AG04450 (cell line): ENCODE measurements around the gene FAM110D. TPM values are rescaled to one million over a fixed set of nuclear protein-coding genes. Genes with fewer than 3 reads are reported as not detected.

ENCODE experiments used
- CTCF ChIA-PET: fragments of 300-600, 350-600 bp; formaldehyde crosslinking; extraction: SDS; loops from one replicate; lab custom pipeline; 2022; ENCODE audit warnings: antibody characterized with exemption, inconsistent platforms; lab: Charles Lee
- POLR2A ChIA-PET: fragments of 350-600 bp; formaldehyde crosslinking; extraction: SDS; loops from one replicate; lab custom pipeline; 2021; ENCODE audit warnings: antibody characterized with exemption, inconsistent platforms; lab: Yijun Ruan, JAX
- DNase-seq: peaks from one replicate; pipeline ENCODE4 v3.0.0-alpha.2; 2011; ENCODE audit warnings: low read depth, low spot score
- H3K27ac ChIP-seq: one replicate; pipeline ENCODE4 v1.5.1; 2012; ENCODE audit warnings: low read depth, low read length, control low read depth
- H3K27me3 ChIP-seq: one replicate; pipeline ENCODE4 v1.6.0; 2012; ENCODE audit warnings: low read length; ENCODE audit not compliant: control insufficient read depth, insufficient read depth
- H3K4me3 ChIP-seq: 2 replicates; pipeline ENCODE4 v1.5.1; 2011; ENCODE audit warnings: mild to moderate bottlenecking, low read depth, low read length, control low read depth
- H3K9me3 ChIP-seq: 2 replicates; pipeline ENCODE4 v1.5.1; 2012; ENCODE audit warnings: low read length; ENCODE audit not compliant: control insufficient read depth, insufficient read depth
- polyA plus RNA-seq: library from polyadenylated mRNA; depleted of rRNA; stranded (reverse); fragments of >200 nt; gene quantifications from 2 replicates; pipeline ENCODE4 v1.2.3, GENCODE V29; 2011
- TF ChIP-seq, protein P1 (sequence below): IDR thresholded peaks from 2 replicates; pipeline ENCODE4 v1.5.1; 2011; ENCODE audit warnings: low read depth, low read length, control low read depth, inconsistent platforms

The FAM110D gene
- polyA plus RNA-seq, 1 experiment, result not detected

- TF ChIP-seq, protein P1, sequence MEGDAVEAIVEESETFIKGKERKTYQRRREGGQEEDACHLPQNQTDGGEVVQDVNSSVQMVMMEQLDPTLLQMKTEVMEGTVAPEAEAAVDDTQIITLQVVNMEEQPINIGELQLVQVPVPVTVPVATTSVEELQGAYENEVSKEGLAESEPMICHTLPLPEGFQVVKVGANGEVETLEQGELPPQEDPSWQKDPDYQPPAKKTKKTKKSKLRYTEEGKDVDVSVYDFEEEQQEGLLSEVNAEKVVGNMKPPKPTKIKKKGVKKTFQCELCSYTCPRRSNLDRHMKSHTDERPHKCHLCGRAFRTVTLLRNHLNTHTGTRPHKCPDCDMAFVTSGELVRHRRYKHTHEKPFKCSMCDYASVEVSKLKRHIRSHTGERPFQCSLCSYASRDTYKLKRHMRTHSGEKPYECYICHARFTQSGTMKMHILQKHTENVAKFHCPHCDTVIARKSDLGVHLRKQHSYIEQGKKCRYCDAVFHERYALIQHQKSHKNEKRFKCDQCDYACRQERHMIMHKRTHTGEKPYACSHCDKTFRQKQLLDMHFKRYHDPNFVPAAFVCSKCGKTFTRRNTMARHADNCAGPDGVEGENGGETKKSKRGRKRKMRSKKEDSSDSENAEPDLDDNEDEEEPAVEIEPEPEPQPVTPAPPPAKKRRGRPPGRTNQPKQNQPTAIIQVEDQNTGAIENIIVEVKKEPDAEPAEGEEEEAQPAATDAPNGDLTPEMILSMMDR, result no peak
- CTCF ChIA-PET, result interaction anchor here (0.6 to 4.5 kb wide), 8 partner anchors 8 to 291 kb away, joined by 3 to 25 read pairs (median 4); partner anchors contain the start of gene CEP85
- no peaks in the 10 kb centered on the region for H3K9me3 ChIP-seq
- DNase-seq, result no peak
- POLR2A ChIA-PET, result no interaction called here
- H3K27ac ChIP-seq, result no peak overlapping the region
- peaks cover 5% of the 10 kb centered on the region for H3K27me3 ChIP-seq
- H3K4me3 ChIP-seq, result no peak overlapping the region
Observed at GRCh38 chr1:26126321-26127084, 32.4 kb upstream of the FAM110D start.

DNA sequence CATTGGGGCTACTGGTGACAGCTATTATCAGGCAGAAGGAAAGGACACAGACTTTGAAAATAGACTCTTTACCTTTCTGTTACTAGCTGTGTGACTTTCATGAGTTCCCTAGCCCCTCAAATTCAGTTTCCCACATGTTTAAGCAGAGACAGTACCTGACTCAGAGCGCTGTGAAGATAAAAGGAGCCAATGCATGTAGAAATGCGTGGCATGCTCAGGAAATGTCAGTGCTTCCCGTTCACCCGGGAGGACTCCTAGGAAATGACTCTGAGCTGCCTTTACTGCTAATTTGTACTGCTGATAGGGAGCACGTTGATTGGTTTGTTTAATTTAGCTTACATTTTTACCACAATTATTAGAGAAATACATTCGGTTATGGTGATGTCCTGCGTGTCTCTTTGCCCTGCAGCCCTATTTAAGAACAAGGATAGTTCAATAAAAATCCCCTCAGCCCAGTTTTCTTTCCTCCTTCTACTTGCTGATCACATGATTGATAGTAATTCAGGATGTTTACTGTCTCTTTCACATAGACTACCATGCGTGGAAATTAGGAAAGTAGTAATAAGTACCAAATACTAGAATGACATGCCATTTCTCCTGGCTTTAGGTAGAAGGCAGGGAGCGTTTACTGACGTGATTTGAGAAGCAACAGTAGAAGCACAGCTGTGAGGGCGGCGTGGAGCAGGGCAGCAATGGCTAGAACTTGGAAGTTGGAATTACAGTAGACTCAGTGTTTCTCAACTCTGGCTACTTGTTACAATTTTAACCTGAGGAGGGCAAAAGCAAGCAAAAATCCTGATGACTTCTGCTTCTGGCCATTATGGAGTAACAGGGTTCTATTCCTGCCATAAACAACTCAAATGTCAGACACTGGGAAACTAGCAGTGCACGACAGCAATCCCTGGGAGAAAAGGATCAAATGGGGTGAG is 31.4 kb upstream of the FAM110D start:
- no peak overlapping the region for H3K4me3 ChIP-seq
- ChIA-PET CTCF (interaction anchor here (1.0 to 4.5 kb wide), 4 partner anchors 9 to 232 kb away, joined by 3 to 25 read pairs (median 4); no protein-coding TSS in a partner anchor), POLR2A (interaction anchor here (0.5 kb wide), 1 partner anchor 1027 kb away, joined by 7 read pairs; the partner anchor contains the start of gene SLC9A1)
- DNase-seq, result no peak
- TF ChIP-seq, protein P1, result no peak
- no peaks in the 10 kb centered on the region for H3K9me3 ChIP-seq
- no peak overlapping the region for H3K27ac ChIP-seq
- H3K27me3 ChIP-seq, result peaks cover 13% of the 10 kb centered on the region

DNA sequence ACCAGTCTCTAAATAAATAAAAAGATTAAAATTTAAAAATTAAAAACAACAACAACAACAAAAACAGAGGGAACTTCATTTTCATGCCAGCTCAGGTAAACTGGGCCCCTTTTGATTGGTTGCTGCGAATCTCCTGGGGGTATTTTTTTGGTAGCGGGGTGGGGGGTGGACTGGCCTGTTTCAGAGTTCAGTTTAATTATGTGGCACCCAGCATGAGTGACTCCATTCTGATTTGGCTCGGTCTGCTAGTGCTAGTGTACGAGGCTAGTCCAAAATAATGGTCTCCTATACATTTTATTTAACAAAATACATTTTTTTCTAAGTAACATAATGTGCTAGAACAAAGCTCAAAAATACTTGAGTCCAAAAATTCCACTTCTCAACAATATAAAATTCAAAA is 29.1 kb upstream of the FAM110D start:
- CTCF ChIA-PET, result interaction anchor here (1.7 to 4.5 kb wide), 2 partner anchors 15 to 234 kb away, joined by 3 to 25 read pairs; no protein-coding TSS in a partner anchor
- H3K9me3 ChIP-seq, result no peaks in the 10 kb centered on the region
- POLR2A ChIA-PET, result no interaction called here
- DNase-seq, result no peak
- no peak overlapping the region for H3K4me3 ChIP-seq
- TF ChIP-seq, protein P1, result no peak
- no peak overlapping the region for H3K27ac ChIP-seq
- peaks cover 13% of the 10 kb centered on the region for H3K27me3 ChIP-seq

DNA sequence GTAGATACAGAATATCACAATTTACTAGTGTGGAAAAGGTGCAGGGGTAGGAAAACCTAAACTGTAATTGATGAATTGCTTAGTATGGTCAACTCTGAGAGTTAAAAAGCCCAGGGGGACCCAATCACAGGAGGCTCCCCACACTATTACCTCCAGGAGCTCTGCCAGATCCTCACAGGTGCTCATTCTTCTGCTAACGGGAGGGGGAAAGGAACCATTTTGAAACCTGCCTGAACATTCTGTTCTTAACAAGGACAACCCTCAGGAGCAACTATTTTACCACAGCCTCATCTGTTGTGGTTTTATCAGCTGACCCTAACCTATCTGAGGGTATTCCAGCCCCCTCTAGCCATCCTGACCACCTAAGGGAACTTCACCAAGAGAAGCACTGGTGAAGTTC is 28.2 kb upstream of the FAM110D start:
- peaks cover 13% of the 10 kb centered on the region for H3K27me3 ChIP-seq
- POLR2A ChIA-PET, result no interaction called here
- H3K9me3 ChIP-seq, result no peaks in the 10 kb centered on the region
- CTCF ChIA-PET, result interaction anchor here (0.7 to 1.7 kb wide), 3 partner anchors 16 to 235 kb away, joined by 3 read pairs; partner anchors contain the start of gene ZNF593
- H3K27ac ChIP-seq, result no peak overlapping the region
- TF ChIP-seq, protein P1, result no peak
- no peak overlapping the region for H3K4me3 ChIP-seq
- no peak for DNase-seq
